ENCODE data around the gene ZNF98. TPM values are rescaled to one million over a fixed set of nuclear protein-coding genes. Genes with fewer than 3 reads are reported as not detected.

Gene ZNF98
- not detected for total RNA-seq
- not detected for polyA plus RNA-seq (2013, experiment 1 of 2)
- polyA plus RNA-seq (2013, experiment 2 of 2): not detected
- long read RNA-seq, experiment 1: 0 reads
- long read RNA-seq, experiment 2: 0 reads
- long read RNA-seq, experiment 3: 0 reads
- long read RNA-seq, experiment 4: 0 reads

- H3K9ac ChIP-seq (ENCODE audit: extremely low read depth, low read length, poor library complexity, severe bottlenecking): no peak within 1 kb of the TSS
- H3K4me1 ChIP-seq (ENCODE audit: control insufficient read depth, insufficient read depth, low read length): no peaks in the 10 kb centered on the region
- H3K9me3 ChIP-seq (ENCODE audit: control insufficient read depth, low read length): peaks cover 66% of the 10 kb centered on the region
- H3K36me3 Mint-ChIP-seq (ENCODE audit: low read depth): peaks cover 2% of the 10 kb centered on the region
- no peak within 1 kb of the TSS for H3K27ac ChIP-seq (ENCODE audit: low read depth, low read length)
- no peak within 1 kb of the TSS for H3K4me3 Mint-ChIP-seq
- H3K27ac Mint-ChIP-seq: no peak within 1 kb of the TSS
- no peaks in the 10 kb centered on the region for H3K27me3 ChIP-seq (ENCODE audit: control insufficient read depth, insufficient read depth, low read length, poor library complexity, severe bottlenecking)
- 84 to 87% methylated on average over 13 to 16 of the region's 16 CpGs for WGBS, 2 experiments (ENCODE audit: insufficient coverage in 1 of 2, insufficient read length in 1 of 2)
- H3K36me3 ChIP-seq (ENCODE audit: control insufficient read depth, insufficient read depth, low read length): no peaks in the 10 kb centered on the region
- no peaks in the 10 kb centered on the region for H3K27me3 Mint-ChIP-seq (ENCODE audit: insufficient read depth)
- no peak for TF ChIP-seq CTCF (conservative IDR thresholded peaks at IDR 0.05)
- H3K9me3 Mint-ChIP-seq: peaks cover 96% of the 10 kb centered on the region
- H3K4me1 Mint-ChIP-seq: no peaks in the 10 kb centered on the region
- no peak for DNase-seq
- H3K4me3 ChIP-seq (ENCODE audit: low read length): no peak within 1 kb of the TSS
These were observed at the start of gene ZNF98 for GRCh38 chr19:22422211-22422610. ZNF98 (minus strand) TSS chr19:22422346; CDS start chr19:22422224, 122 bp downstream.

- no peaks in the 10 kb centered on the region for H3K36me3 Mint-ChIP-seq (ENCODE audit: low read depth)
- no peak overlapping the region for H3K27ac Mint-ChIP-seq
- WGBS, 2 experiments (ENCODE audit: insufficient coverage in 1 of 2, insufficient read length in 1 of 2): 20 to 80% methylated on average over 1 of the region's 3 CpGs
- Histone ChIP-seq H3K9me3 (ENCODE audit: control insufficient read depth, low read length) (peaks cover 89% of the 10 kb centered on the region), H3K27ac (ENCODE audit: low read depth, low read length) (no peak overlapping the region), H3K4me3 (ENCODE audit: low read length) (no peak overlapping the region), H3K9ac (ENCODE audit: extremely low read depth, low read length, poor library complexity, severe bottlenecking) (no peak overlapping the region), H3K4me1 (ENCODE audit: control insufficient read depth, insufficient read depth, low read length) (no peaks in the 10 kb centered on the region), H3K27me3 (ENCODE audit: control insufficient read depth, insufficient read depth, low read length, poor library complexity, severe bottlenecking) (no peaks in the 10 kb centered on the region), H3K36me3 (ENCODE audit: control insufficient read depth, insufficient read depth, low read length) (no peaks in the 10 kb centered on the region)
- no peak overlapping the region for H3K4me3 Mint-ChIP-seq
- H3K9me3 Mint-ChIP-seq: peaks cover 89% of the 10 kb centered on the region
- H3K27me3 Mint-ChIP-seq (ENCODE audit: insufficient read depth): no peaks in the 10 kb centered on the region
- no peaks in the 10 kb centered on the region for H3K4me1 Mint-ChIP-seq
- TF ChIP-seq CTCF (conservative IDR thresholded peaks at IDR 0.05): no peak
- no peak for DNase-seq
These were observed 24.5 kb upstream of the ZNF98 start for GRCh38 chr19:22446605-22447004.

- Histone ChIP-seq H3K36me3 (ENCODE audit: control insufficient read depth, insufficient read depth, low read length) (no peaks in the 10 kb centered on the region), H3K4me1 (ENCODE audit: control insufficient read depth, insufficient read depth, low read length) (no peaks in the 10 kb centered on the region), H3K9me3 (ENCODE audit: control insufficient read depth, low read length) (peaks cover 58% of the 10 kb centered on the region), H3K27ac (ENCODE audit: low read depth, low read length) (no peak overlapping the region), H3K4me3 (ENCODE audit: low read length) (no peak overlapping the region), H3K27me3 (ENCODE audit: control insufficient read depth, insufficient read depth, low read length, poor library complexity, severe bottlenecking) (no peaks in the 10 kb centered on the region), H3K9ac (ENCODE audit: extremely low read depth, low read length, poor library complexity, severe bottlenecking) (no peak overlapping the region)
- TF ChIP-seq CTCF (conservative IDR thresholded peaks at IDR 0.05): no peak
- Mint-ChIP-seq H3K27me3 (ENCODE audit: insufficient read depth) (no peaks in the 10 kb centered on the region), H3K4me1 (no peaks in the 10 kb centered on the region), H3K4me3 (no peak overlapping the region), H3K9me3 (peaks cover 87% of the 10 kb centered on the region), H3K27ac (no peak overlapping the region), H3K36me3 (ENCODE audit: low read depth) (no peaks in the 10 kb centered on the region)
- no peak for DNase-seq
- 73 to 83% methylated on average over 2 of the region's 2 CpGs for WGBS, 2 experiments (ENCODE audit: insufficient coverage in 1 of 2, insufficient read length in 1 of 2)
These were observed 15.9 kb upstream of the ZNF98 start for GRCh38 chr19:22438011-22438410.

All from endodermal cell (in vitro differentiated cells).